Tibial nerve (tissue), 4 donors: ENCODE data around the gene IRF3. TPM values are rescaled to one million over a fixed set of nuclear protein-coding genes. Genes with fewer than 3 reads are reported as not detected.

ENCODE experiments used
- DNase-seq, 2 donors: peaks; one replicate each; pipeline ENCODE4 v3.0.0-alpha.2; 2019; ENCODE audit warnings: low spot score in 2 of 2
- H3K27ac ChIP-seq, 4 donors: fragments of 200-600 bp; sonication (generic) in 3 of 4; one replicate each; pipeline ENCODE4 v1.5.1; 2017 to 2019; ENCODE audit warnings: mild to moderate bottlenecking in 1 of 4
- H3K27me3 ChIP-seq, 2 donors: fragments of 200-600 bp; sonication (generic) in 1 of 2; one replicate each; pipeline versions ENCODE4 v1.5.1 to v1.6.0; 2017 to 2019
- H3K36me3 ChIP-seq, 3 donors: fragments of 200-600 bp; sonication (generic); one replicate each; pipeline ENCODE4 v1.5.1; 2018 to 2019
- H3K4me1 ChIP-seq, 4 donors: fragments of 200-600 bp; sonication (generic) in 3 of 4; one replicate each; pipeline ENCODE4 v1.5.1; 2017 to 2019
- H3K4me3 ChIP-seq, 4 donors: fragments of 200-600 bp; sonication (generic) in 3 of 4; one replicate each; pipeline ENCODE4 v1.5.1; 2017 to 2019; ENCODE audit warnings: mild to moderate bottlenecking in 1 of 4, moderate library complexity in 1 of 4
- H3K9me3 ChIP-seq, 4 donors: fragments of 200-600 bp; sonication (generic) in 3 of 4; one replicate each; pipeline ENCODE4 v1.5.1; 2017 to 2019
- CTCF ChIP-seq, 5 experiments: fragments of 200-600 bp in 3 of 5; fragments of 450-650 bp in 2 of 5; sonication (generic) in 3 of 5; IDR thresholded peaks; one replicate each; pipeline ENCODE4 v1.5.1; 2016 to 2019; ENCODE audit warnings: antibody characterized with exemption in 5 of 5, mild to moderate bottlenecking in 3 of 5, moderate library complexity in 2 of 5
- EP300 ChIP-seq, 2 donors: sonication (generic); formaldehyde crosslinking; IDR thresholded peaks; one replicate each; pipeline ENCODE4 v1.6.1; 2017; ENCODE audit warnings: antibody characterized with exemption in 2 of 2, mild to moderate bottlenecking in 1 of 2
- POLR2A ChIP-seq, 2 donors: fragments of 450-650 bp; IDR thresholded peaks; one replicate each; pipeline ENCODE4 v1.6.1; 2017; ENCODE audit warnings: antibody characterized with exemption in 2 of 2, mild to moderate bottlenecking in 2 of 2, moderate library complexity in 2 of 2
- WGBS, 2 donors: methylation state at CpG; one replicate each; pipeline ENCODE4 v1.1.5; 2018; 5-methylcytosine and 5-hydroxymethylcytosine counted together
- total RNA-seq, 4 donors: library from RNA; depleted of rRNA; stranded (reverse); fragments of >200 nt; gene quantifications; one replicate each; pipeline ENCODE4 v1.1.0, GENCODE V29; 2016

The IRF3 gene
- total RNA-seq, 4 donors from 2014 or later = 41.4 to 85.2 (median 72.4) TPM

- peak overlapping the region; percentile 50 to 97 (median 78) for H3K27ac ChIP-seq
- H3K27me3 ChIP-seq = no peaks in the 10 kb centered on the region
- H3K4me1 ChIP-seq = peaks cover 0 to 45% (median 28%) of the 10 kb centered on the region in 4 donors
- peak; percentile 79 to 86 for DNase-seq
- peak overlapping the region in 2 of 4 donors; percentile 23 to 30 for H3K4me3 ChIP-seq
- H3K36me3 ChIP-seq = peaks cover 0 to 49% (median 22%) of the 10 kb centered on the region in 3 donors
- TF ChIP-seq POLR2A (IDR thresholded peaks at IDR 0.05) = no peak
- TF ChIP-seq EP300 (IDR thresholded peaks at IDR 0.05) = peak; percentile 52 to 58
- TF ChIP-seq CTCF (IDR thresholded peaks at IDR 0.05) = peak; percentile 97 to 100 (median 100)
- 29 to 40% methylated on average over 28 to 39 of the region's 40 CpGs for WGBS, 2 donors
- H3K9me3 ChIP-seq = no peaks in the 10 kb centered on the region
These were observed 15.0 kb upstream of the IRF3 start for GRCh38 chr19:49680421-49681351.

- TF ChIP-seq EP300 (IDR thresholded peaks at IDR 0.05) = no peak
- TF ChIP-seq POLR2A (IDR thresholded peaks at IDR 0.05) = no peak
- TF ChIP-seq CTCF (IDR thresholded peaks at IDR 0.05) = no peak
- Histone ChIP-seq H3K4me3 (peak overlapping the region in 1 of 4 donors; percentile 30), H3K4me1 (peaks cover 0 to 52% (median 28%) of the 10 kb centered on the region in 4 donors), H3K36me3 (peaks cover 0 to 41% (median 18%) of the 10 kb centered on the region in 3 donors), H3K9me3 (no peaks in the 10 kb centered on the region), H3K27me3 (no peaks in the 10 kb centered on the region), H3K27ac (peak overlapping the region; percentile 50 to 97 (median 78))
- DNase-seq = no peak
- 43 to 49% methylated on average over 10 of the region's 10 CpGs for WGBS, 2 donors
These were observed 14.2 kb upstream of the IRF3 start for GRCh38 chr19:49679771-49680413.

- Histone ChIP-seq H3K4me1 (peaks cover 0 to 52% (median 28%) of the 10 kb centered on the region in 4 donors), H3K27me3 (no peaks in the 10 kb centered on the region), H3K36me3 (peaks cover 0 to 34% (median 11%) of the 10 kb centered on the region in 3 donors), H3K4me3 (no peak overlapping the region), H3K27ac (peak overlapping the region in 2 of 4 donors; percentile 95 to 97), H3K9me3 (no peaks in the 10 kb centered on the region)
- no peak for TF ChIP-seq POLR2A (IDR thresholded peaks at IDR 0.05)
- no peak for TF ChIP-seq EP300 (IDR thresholded peaks at IDR 0.05)
- TF ChIP-seq CTCF (IDR thresholded peaks at IDR 0.05) = no peak
- DNase-seq = no peak
- 63 to 66% methylated on average over 12 of the region's 12 CpGs for WGBS, 2 donors
These were observed 13.5 kb upstream of the IRF3 start for GRCh38 chr19:49678985-49679770.

GRCh38 chr19:49677901-49678674, 12.4 kb upstream of the IRF3 start:
- 2 to 3% methylated on average over 15 to 21 of the region's 21 CpGs for WGBS, 2 donors
- peak overlapping the region; percentile 93 to 97 (median 96) for H3K27ac ChIP-seq
- peak; percentile 72 to 83 for DNase-seq
- TF ChIP-seq CTCF (IDR thresholded peaks at IDR 0.05) = peak; percentile 37 to 76 (median 63)
- TF ChIP-seq POLR2A (IDR thresholded peaks at IDR 0.05) = no peak
- no peaks in the 10 kb centered on the region for H3K27me3 ChIP-seq
- peaks cover 0 to 23% (median 11%) of the 10 kb centered on the region in 3 donors for H3K36me3 ChIP-seq
- H3K4me3 ChIP-seq = peak overlapping the region; percentile 66 to 100 (median 92)
- no peaks in the 10 kb centered on the region for H3K9me3 ChIP-seq
- H3K4me1 ChIP-seq = peaks cover 0 to 52% (median 28%) of the 10 kb centered on the region in 4 donors
